HUES64 (cell line): ENCODE measurements around the gene PFKFB4.
A peak's percentile ranks its signal among the peaks of the same experiment; 100 is the strongest.
"Not testable (repeated sequence)": the region's sequence is repeated elsewhere in the genome, so short reads cannot be mapped to it uniquely, and the experiment has no call there.

Source experiments
- H3K27ac ChIP-seq: 2 replicates; pipeline ENCODE4 v1.7.0; 2013; ENCODE audit warnings: low read depth, low read length, inconsistent platforms
- H3K27me3 ChIP-seq: 2 replicates; pipeline ENCODE4 v1.6.1; 2013; ENCODE audit warnings: mild to moderate bottlenecking, low read length; ENCODE audit not compliant: insufficient read depth
- H3K36me3 ChIP-seq: 2 replicates; pipeline ENCODE4 v1.6.1; 2013; ENCODE audit warnings: mild to moderate bottlenecking, low read length; ENCODE audit not compliant: insufficient read depth
- H3K4me1 ChIP-seq: 2 replicates; pipeline ENCODE4 v1.6.1; 2013; ENCODE audit warnings: mild to moderate bottlenecking, low read length, moderate library complexity; ENCODE audit not compliant: insufficient read depth
- H3K4me3 ChIP-seq: 2 replicates; pipeline ENCODE4 v1.5.1; 2013; ENCODE audit warnings: mild to moderate bottlenecking, low read length, moderate library complexity
- H3K9ac ChIP-seq: 2 replicates; pipeline ENCODE4 v1.6.1; 2013; ENCODE audit warnings: mild to moderate bottlenecking, low read depth, low read length
- H3K9me3 ChIP-seq: 2 replicates; pipeline ENCODE4 v1.6.1; 2013; ENCODE audit warnings: low read depth, low read length; ENCODE audit not compliant: insufficient read depth
- WGBS: fragments of 150-250, 120-280 bp; methylation state at CpG from one replicate; pipeline ENCODE4 v1.1.7; 2013; ENCODE audit warnings: missing lambda C conversion rate; 5-methylcytosine and 5-hydroxymethylcytosine counted together

Gene PFKFB4

DNA sequence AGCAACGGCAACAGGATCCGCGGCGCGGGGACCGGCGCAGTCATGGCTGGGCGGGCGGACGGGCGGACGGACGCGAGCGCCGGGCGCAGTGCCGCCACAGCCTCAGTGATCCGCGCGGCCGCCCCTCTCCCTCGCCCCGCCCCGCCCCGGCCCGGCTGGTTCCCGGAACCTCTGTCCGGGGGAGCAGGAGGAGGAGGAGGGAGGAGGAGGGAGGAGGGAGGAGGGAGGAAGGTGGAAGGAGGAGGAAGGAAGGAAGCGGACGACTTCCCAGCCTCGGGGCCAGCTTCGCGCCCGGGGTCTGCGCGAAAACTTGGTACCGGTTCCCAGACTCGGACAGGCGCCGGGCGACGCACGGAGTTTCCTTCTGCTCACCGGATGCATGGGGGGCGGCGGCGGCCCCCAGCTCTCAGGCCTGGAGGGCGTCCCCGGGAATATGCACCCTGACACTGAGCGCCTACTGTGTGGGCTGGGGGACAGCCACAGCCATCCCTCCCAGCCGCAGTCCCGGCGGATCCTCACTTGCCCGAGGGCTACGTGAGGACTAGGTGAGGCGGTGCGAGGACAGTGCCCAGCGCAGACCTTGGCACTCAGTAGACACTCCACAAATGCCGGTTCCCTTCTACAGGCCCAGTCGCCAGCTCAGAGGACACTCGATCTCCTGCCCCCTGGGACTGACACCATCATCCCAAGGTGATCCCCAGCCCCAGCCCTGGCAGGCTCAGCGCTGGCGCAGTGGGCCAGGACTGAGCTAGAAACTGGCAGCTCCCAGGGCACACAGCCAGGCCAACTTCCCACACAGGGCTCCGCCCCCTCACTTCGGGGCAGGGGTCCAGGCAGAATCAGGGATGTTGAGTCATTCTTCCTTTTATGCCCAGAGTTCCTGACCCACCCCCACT is 52.3 kb downstream of the PFKFB4 start, which contains the start of gene SHISA5:
TSS of gene SHISA5 (minus strand) at position 124 of the 896 bp plus-strand sequence. CDS start at position 44, 80 bp downstream.
- Histone ChIP-seq H3K36me3 (peaks cover 12% of the 10 kb centered on the region), H3K27me3 (no peaks in the 10 kb centered on the region), H3K27ac (peak within 1 kb of the TSS; percentile 66), H3K9ac (peak within 1 kb of the TSS; percentile 70), H3K4me3 (peak within 1 kb of the TSS; percentile 69), H3K9me3 (no peaks in the 10 kb centered on the region), H3K4me1 (peaks cover 24% of the 10 kb centered on the region)
- 6% methylated on average over 66 of the region's 66 CpGs for WGBS

DNA sequence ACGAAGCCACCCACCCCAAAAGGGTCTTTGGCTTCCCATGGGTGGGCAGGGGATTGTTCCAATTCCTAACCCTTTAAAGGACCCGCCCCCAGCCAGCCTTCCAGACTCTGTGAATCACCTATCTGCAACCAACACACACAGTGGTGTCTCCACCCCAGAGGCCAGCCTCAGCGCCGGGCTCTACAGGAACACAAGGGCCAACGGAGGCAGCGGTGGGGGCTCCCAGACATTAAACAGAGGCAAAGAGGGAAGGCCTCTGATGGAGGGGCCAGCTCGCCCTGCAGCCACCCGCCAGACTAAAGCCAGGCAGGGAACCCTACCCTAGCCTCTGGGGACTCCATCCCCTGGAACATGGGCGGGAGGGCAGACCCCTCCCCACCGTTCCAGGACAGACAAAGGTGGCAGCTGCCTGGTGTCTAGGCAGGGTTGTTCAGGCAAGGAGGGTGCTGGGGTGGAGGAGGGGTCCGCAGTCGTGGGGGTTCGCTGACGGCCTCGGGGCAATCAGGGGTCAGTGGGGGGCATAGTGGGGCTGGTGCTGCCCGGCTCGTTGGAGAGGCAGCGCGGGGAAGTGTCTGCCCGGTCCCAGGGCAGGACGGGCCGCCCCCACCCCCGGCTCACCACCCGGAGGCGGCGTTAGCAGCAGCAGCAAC is 53.1 kb downstream of the PFKFB4 start:
- Histone ChIP-seq H3K27ac (peak overlapping the region; percentile 66), H3K27me3 (no peaks in the 10 kb centered on the region), H3K4me1 (peaks cover 19% of the 10 kb centered on the region)

GRCh38 chr3:48502728-48503168 is 53.9 kb downstream of the PFKFB4 start:
- Histone ChIP-seq H3K4me3 (peak overlapping the region; percentile 69), H3K9me3 (no peaks in the 10 kb centered on the region), H3K27ac (no peak overlapping the region), H3K9ac (no peak overlapping the region; the same call in 1 of the 2 replicates), H3K27me3 (no peaks in the 10 kb centered on the region), H3K36me3 (peaks cover 20% of the 10 kb centered on the region), H3K4me1 (peaks cover 19% of the 10 kb centered on the region)
- 91% methylated on average over 6 of the region's 6 CpGs for WGBS

More for the DNA sequence above, 53.1 kb downstream of the PFKFB4 start:
- H3K9ac ChIP-seq, result peak overlapping the region; percentile 70
- WGBS, result 2% methylated on average over 26 of the region's 26 CpGs
- peak overlapping the region; percentile 69 for H3K4me3 ChIP-seq
- no peaks in the 10 kb centered on the region for H3K9me3 ChIP-seq
- H3K36me3 ChIP-seq, result peaks cover 13% of the 10 kb centered on the region

DNA sequence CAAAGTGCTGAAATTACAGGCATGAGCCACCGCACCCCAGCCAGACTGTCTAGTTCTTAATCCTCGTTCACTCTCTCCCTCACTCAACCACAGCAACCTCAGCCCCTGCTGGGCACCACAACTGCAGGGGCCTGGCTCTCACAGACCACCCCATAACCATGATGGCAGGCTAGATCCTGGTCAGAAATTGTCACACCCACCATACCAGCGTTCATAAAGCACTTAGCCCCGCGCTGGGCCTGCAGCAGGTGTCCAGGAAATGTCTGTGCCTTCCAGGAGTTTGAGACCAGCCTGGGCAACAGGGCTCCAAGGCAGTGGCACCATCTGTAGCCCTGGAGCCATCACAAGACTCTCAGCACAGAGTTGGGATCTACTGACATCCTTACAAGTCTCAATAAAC is 54.5 kb downstream of the PFKFB4 start:
- H3K27ac ChIP-seq, result no peak overlapping the region
- H3K36me3 ChIP-seq, result peaks cover 22% of the 10 kb centered on the region
- H3K4me3 ChIP-seq, result no peak overlapping the region
- 94% methylated on average over 5 of the region's 5 CpGs for WGBS
- H3K27me3 ChIP-seq, result no peaks in the 10 kb centered on the region
- no peaks in the 10 kb centered on the region for H3K9me3 ChIP-seq
- H3K4me1 ChIP-seq, result peaks cover 16% of the 10 kb centered on the region
- H3K9ac ChIP-seq, result no peak overlapping the region

DNA sequence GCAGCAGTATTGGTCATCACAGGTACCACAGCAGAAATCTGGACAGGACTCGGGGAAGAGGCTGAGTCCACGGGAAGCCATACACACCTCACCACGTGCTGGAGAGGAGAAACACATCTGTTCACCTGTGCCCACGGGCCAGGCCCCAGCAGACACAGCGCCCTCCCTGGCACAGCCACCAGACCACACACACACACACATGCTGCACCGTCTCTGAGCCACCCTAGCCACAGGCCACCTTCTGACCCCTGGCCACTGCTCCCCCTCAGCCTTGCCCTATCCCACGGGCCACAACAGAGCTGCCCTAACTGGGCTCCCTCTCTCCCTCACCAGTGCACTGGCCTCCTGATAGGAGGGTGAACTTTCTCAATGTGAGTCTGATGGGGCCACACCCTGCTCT is 55.4 kb downstream of the PFKFB4 start:
- 89% methylated on average over 7 of the region's 7 CpGs for WGBS
- Histone ChIP-seq H3K9ac (no peak overlapping the region), H3K36me3 (peaks cover 22% of the 10 kb centered on the region), H3K4me3 (no peak overlapping the region), H3K9me3 (no peaks in the 10 kb centered on the region), H3K4me1 (peaks cover 16% of the 10 kb centered on the region), H3K27ac (no peak overlapping the region), H3K27me3 (no peaks in the 10 kb centered on the region)

- Histone ChIP-seq H3K9me3 (no peaks in the 10 kb centered on the region), H3K4me3 (no peak overlapping the region), H3K27ac (no peak overlapping the region), H3K36me3 (peaks cover 22% of the 10 kb centered on the region), H3K4me1 (peaks cover 16% of the 10 kb centered on the region), H3K27me3 (no peaks in the 10 kb centered on the region), H3K9ac (no peak overlapping the region)
- 91% methylated on average over 5 of the region's 5 CpGs for WGBS
Observed at GRCh38 chr3:48500656-48501055, 55.9 kb downstream of the PFKFB4 start.

DNA sequence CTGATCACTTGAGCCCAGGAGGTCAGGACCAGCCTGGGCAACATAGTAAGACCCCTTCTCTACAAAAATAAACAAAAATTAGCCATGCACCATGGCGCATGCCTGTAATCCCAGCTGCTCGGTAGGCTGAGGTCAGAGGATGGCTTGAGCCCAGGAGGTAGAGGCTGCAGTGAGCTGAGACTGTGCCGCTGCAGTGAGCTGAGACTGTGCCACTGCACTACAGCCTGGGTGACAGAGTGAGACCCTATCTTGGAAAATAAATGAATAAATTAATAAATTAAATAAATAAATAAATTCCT is 63.5 kb downstream of the PFKFB4 start:
- Histone ChIP-seq H3K4me3 (no peak overlapping the region), H3K36me3 (peaks cover 37% of the 10 kb centered on the region), H3K27me3 (no peaks in the 10 kb centered on the region), H3K9me3 (no peaks in the 10 kb centered on the region), H3K4me1 (peaks cover 3% of the 10 kb centered on the region; the same call in 1 of the 2 replicates), H3K27ac (no peak overlapping the region), H3K9ac (no peak overlapping the region)
- WGBS, result 96% methylated on average over 3 of the region's 3 CpGs

GRCh38 chr3:48492461-48493202 is 64.0 kb downstream of the PFKFB4 start:
- H3K4me3 ChIP-seq, result no peak overlapping the region
- no peak overlapping the region for H3K9ac ChIP-seq
- H3K27ac ChIP-seq, result peak overlapping the region; percentile 8; the same call in 1 of the 2 replicates
- H3K36me3 ChIP-seq, result peaks cover 33% of the 10 kb centered on the region
- no peaks in the 10 kb centered on the region for H3K27me3 ChIP-seq
- WGBS, result 94% methylated on average over 7 of the region's 7 CpGs
- peaks cover 3% of the 10 kb centered on the region; the same call in 1 of the 2 replicates for H3K4me1 ChIP-seq
- H3K9me3 ChIP-seq, result no peaks in the 10 kb centered on the region

DNA sequence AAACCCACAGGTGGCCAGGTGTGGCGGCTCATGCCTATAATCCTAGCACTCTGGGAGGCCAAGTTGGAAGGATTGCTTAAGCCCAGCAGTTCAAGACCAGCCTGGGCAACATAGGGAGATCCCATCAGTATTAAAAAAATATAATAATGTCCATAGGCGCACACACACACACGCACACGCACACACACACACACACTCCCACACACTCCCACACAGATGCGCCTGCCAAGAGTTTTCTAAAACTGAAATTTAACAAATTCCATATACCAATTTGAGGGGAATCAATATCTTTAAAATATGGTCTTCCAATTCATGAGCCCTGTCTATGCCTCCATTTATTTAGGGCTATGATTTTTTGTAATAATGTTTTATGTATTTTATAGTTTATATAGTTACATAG is 69.7 kb downstream of the PFKFB4 start:
- H3K9me3 ChIP-seq, result no peaks in the 10 kb centered on the region
- no peak overlapping the region for H3K27ac ChIP-seq
- no peaks in the 10 kb centered on the region for H3K4me1 ChIP-seq
- no peaks in the 10 kb centered on the region for H3K27me3 ChIP-seq
- peaks cover 6% of the 10 kb centered on the region for H3K36me3 ChIP-seq
- no peak overlapping the region for H3K9ac ChIP-seq
- H3K4me3 ChIP-seq, result no peak overlapping the region
- 99% methylated on average over 5 of the region's 5 CpGs for WGBS

- WGBS, result 95% methylated on average over 6 of the region's 6 CpGs
- not testable (repeated sequence) for H3K4me3 ChIP-seq, H3K27me3 ChIP-seq, H3K27ac ChIP-seq, H3K4me1 ChIP-seq, H3K9me3 ChIP-seq, H3K36me3 ChIP-seq, H3K9ac ChIP-seq
Observed at GRCh38 chr3:48482822-48483221, 73.8 kb downstream of the PFKFB4 start.

DNA sequence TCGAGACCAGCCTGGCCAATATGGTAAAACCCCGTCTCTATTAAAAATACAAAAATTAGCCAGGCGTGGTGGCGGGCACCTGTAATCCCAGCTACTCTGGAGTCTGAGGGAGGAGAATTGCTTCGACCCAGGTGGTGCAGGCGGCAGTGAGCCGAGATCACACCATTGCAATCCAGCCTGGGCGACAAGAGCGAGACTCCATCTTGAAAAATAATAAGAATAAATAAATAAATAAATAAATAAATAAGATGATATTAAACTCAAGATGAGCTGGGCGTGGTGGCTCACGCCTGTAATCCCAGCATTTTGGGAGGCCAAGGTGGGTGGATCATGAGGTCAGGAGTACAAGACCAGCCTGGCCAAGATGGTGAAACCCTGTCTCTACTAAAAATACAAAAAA is 75.7 kb downstream of the PFKFB4 start:
- H3K27ac ChIP-seq, result not testable (repeated sequence)
- 95% methylated on average over 9 of the region's 11 CpGs for WGBS

More for the DNA sequence above, 75.7 kb downstream of the PFKFB4 start:
- H3K27me3 ChIP-seq, H3K36me3 ChIP-seq, H3K4me1 ChIP-seq, H3K4me3 ChIP-seq, H3K9me3 ChIP-seq, H3K9ac ChIP-seq: not testable (repeated sequence)
